Breast epithelium (tissue), 3 donors: ENCODE data around the gene SLC16A12.

Source experiments
- POLR2AphosphoS5 ChIP-seq, 3 donors: sonication (generic); formaldehyde crosslinking; IDR thresholded peaks; one replicate each; pipeline ENCODE4 v1.6.1; 2017; ENCODE audit warnings: antibody characterized with exemption in 3 of 3
- TF ChIP-seq, protein P1 (sequence below), 3 donors: fragments of 450-650 bp; IDR thresholded peaks; one replicate each; pipeline ENCODE4 v1.5.1; 2016 to 2017; ENCODE audit warnings: antibody characterized with exemption in 3 of 3, mild to moderate bottlenecking in 3 of 3, moderate library complexity in 3 of 3

DNA sequence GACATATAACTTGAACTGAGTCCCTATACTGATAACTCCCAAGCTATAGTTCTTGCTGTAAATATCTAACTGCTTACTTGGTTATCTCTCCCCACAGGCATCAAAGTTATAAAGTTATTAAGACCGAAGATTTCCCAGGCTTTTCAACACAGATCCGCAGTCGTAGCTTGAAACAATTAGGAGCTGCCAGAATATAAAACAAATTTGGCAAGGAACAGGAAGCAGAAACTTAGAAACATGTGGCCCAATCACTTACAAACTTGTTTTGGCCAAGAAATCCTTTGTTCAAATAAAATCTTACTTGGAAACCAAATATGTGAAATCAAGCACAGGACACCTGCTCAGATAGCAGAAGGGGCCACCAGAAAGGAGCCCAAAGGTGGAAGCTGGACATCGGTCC, 9.0 kb downstream of the SLC16A12 start:
- TF ChIP-seq, protein P1, sequence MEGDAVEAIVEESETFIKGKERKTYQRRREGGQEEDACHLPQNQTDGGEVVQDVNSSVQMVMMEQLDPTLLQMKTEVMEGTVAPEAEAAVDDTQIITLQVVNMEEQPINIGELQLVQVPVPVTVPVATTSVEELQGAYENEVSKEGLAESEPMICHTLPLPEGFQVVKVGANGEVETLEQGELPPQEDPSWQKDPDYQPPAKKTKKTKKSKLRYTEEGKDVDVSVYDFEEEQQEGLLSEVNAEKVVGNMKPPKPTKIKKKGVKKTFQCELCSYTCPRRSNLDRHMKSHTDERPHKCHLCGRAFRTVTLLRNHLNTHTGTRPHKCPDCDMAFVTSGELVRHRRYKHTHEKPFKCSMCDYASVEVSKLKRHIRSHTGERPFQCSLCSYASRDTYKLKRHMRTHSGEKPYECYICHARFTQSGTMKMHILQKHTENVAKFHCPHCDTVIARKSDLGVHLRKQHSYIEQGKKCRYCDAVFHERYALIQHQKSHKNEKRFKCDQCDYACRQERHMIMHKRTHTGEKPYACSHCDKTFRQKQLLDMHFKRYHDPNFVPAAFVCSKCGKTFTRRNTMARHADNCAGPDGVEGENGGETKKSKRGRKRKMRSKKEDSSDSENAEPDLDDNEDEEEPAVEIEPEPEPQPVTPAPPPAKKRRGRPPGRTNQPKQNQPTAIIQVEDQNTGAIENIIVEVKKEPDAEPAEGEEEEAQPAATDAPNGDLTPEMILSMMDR (IDR thresholded peaks at IDR 0.05) = no peak
- no peak for TF ChIP-seq POLR2AphosphoS5 (IDR thresholded peaks at IDR 0.05)
